AG08396 (cell line): Measurements from ENCODE around the gene IMPG1.

ENCODE experiments used
- DNase-seq: peaks from one replicate; pipeline ENCODE4 v3.0.0; 2012; ENCODE audit warnings: low spot score, mixed read lengths

Gene IMPG1

GRCh38 chr6:76072562-76072961 lies at the start of gene IMPG1:
IMPG1 (minus strand) TSS chr6:76072662; CDS start chr6:76072488, 174 bp downstream.
- DNase-seq: no peak

GRCh38 chr6:76120302-76120701 lies 47.8 kb upstream of the IMPG1 start:
- no peak for DNase-seq

- DNase-seq: no peak
Measured at GRCh38 chr6:76073281-76073680, 819 bp upstream of the IMPG1 start.

- DNase-seq: no peak
Measured at GRCh38 chr6:76057469-76057868, 15.0 kb downstream of the IMPG1 start.

- DNase-seq: no peak
Measured at GRCh38 chr6:76052314-76052713, 20.1 kb downstream of the IMPG1 start.

- no peak for DNase-seq
Measured at GRCh38 chr6:76043690-76044089, 28.8 kb downstream of the IMPG1 start.

- DNase-seq: no peak
Measured at GRCh38 chr6:76035713-76036112, 36.7 kb downstream of the IMPG1 start.

GRCh38 chr6:76026101-76026500 lies 46.4 kb downstream of the IMPG1 start:
- no peak for DNase-seq

GRCh38 chr6:76014626-76015530 lies 57.6 kb downstream of the IMPG1 start:
- DNase-seq: no peak

- DNase-seq: no peak
Measured at GRCh38 chr6:76004202-76004601, 68.3 kb downstream of the IMPG1 start.

GRCh38 chr6:76003686-76004085 lies 68.8 kb downstream of the IMPG1 start:
- no peak for DNase-seq

- DNase-seq: no peak
Measured at GRCh38 chr6:76003113-76003512, 69.3 kb downstream of the IMPG1 start.

- no peak for DNase-seq
Measured at GRCh38 chr6:76000629-76001028, 71.8 kb downstream of the IMPG1 start.

- DNase-seq: no peak
Measured at GRCh38 chr6:75997696-75998095, 74.8 kb downstream of the IMPG1 start.

- DNase-seq: no peak
Measured at GRCh38 chr6:75993236-75994162, 79.0 kb downstream of the IMPG1 start.

GRCh38 chr6:75991941-75992340 lies 80.5 kb downstream of the IMPG1 start:
- DNase-seq: no peak

GRCh38 chr6:75986935-75987334 lies 85.5 kb downstream of the IMPG1 start:
- DNase-seq: no peak

- DNase-seq: no peak
Measured at GRCh38 chr6:75975904-75976303, 96.6 kb downstream of the IMPG1 start.

- DNase-seq: no peak
Measured at GRCh38 chr6:75970093-75970492, 102.4 kb downstream of the IMPG1 start.

- DNase-seq: no peak
Measured at GRCh38 chr6:75968143-75968542, 104.3 kb downstream of the IMPG1 start.

GRCh38 chr6:75963569-75963968 lies 108.9 kb downstream of the IMPG1 start:
- DNase-seq: no peak

GRCh38 chr6:75952128-75952527 lies 120.3 kb downstream of the IMPG1 start:
- no peak for DNase-seq

- no peak for DNase-seq
Measured at GRCh38 chr6:75947935-75948334, 124.5 kb downstream of the IMPG1 start.
